Measurements from ENCODE around the gene NUBP2. TPM values are rescaled to one million over a fixed set of nuclear protein-coding genes. Genes with fewer than 3 reads are reported as not detected.

NUBP2 gene
- total and polyA plus RNA-seq, 2 experiments from 2014 or later, result 79.4 to 175 TPM

GRCh38 chr16:1768767-1769401, 13.9 kb upstream of the NUBP2 start:
- no peak for ATAC-seq
- H3K36me3 ChIP-seq (ENCODE audit: insufficient read depth), result no peaks in the 10 kb centered on the region
- H3K4me3 Mint-ChIP-seq, result no peak overlapping the region

More at GRCh38 chr16:1768767-1769401, 13.9 kb upstream of the NUBP2 start:
- H3K27ac ChIP-seq (ENCODE audit: low read depth), result no peak overlapping the region
- Mint-ChIP-seq H3K9me3 (peaks cover 4% of the 10 kb centered on the region; the same call in 1 of the 3 replicates), H3K4me1 (peaks cover 8% of the 10 kb centered on the region), H3K27ac (no peak overlapping the region), H3K27me3 (ENCODE audit: insufficient read depth, low read depth, poor library complexity) (peaks cover 26% of the 10 kb centered on the region), H3K36me3 (ENCODE audit: low read depth) (peaks cover 23% of the 10 kb centered on the region)
- H4K20me1 ChIP-seq (replicated peaks; ENCODE audit: insufficient read depth), result no peaks in the 10 kb centered on the region; the same call in 1 of the 2 replicates
- peaks cover 4% of the 10 kb centered on the region for H3K4me1 ChIP-seq (ENCODE audit: insufficient read depth)
- no peak for DNase-seq (ENCODE audit: low spot score)
- H2AFZ ChIP-seq, result no peak overlapping the region
- TF ChIP-seq EZH2 (IDR thresholded peaks at IDR 0.05; ENCODE audit: low read depth, unreplicated experiment) (no peak), POLR2AphosphoS5 (IDR thresholded peaks at IDR 0.05; ENCODE audit: low read depth) (no peak), NANOG (IDR thresholded peaks at IDR 0.05; ENCODE audit: borderline replicate concordance) (no peak), ZNF331 (CRISPR knock-in tag; IDR thresholded peaks at IDR 0.05; ENCODE audit: low read depth) (no peak), REST (IDR thresholded peaks at IDR 0.05; ENCODE audit: unreplicated experiment) (no peak), ETS1 (IDR thresholded peaks at IDR 0.05) (no peak), ZNF114 (CRISPR knock-in tag; IDR thresholded peaks at IDR 0.05) (no peak), CTCF (conservative IDR thresholded peaks at IDR 0.05; ENCODE audit: low read depth in 2 of 2) (no peak), STAT1 (IDR thresholded peaks at IDR 0.05; ENCODE audit: unreplicated experiment) (no peak), CREB1 (CRISPR knock-in tag; IDR thresholded peaks at IDR 0.05; ENCODE audit: low read depth) (no peak), EZH2phosphoT487 (IDR thresholded peaks at IDR 0.05; ENCODE audit: unreplicated experiment) (no peak), JUNB (IDR thresholded peaks at IDR 0.05; ENCODE audit: unreplicated experiment) (no peak)
- TF ChIP-seq, protein P1, sequence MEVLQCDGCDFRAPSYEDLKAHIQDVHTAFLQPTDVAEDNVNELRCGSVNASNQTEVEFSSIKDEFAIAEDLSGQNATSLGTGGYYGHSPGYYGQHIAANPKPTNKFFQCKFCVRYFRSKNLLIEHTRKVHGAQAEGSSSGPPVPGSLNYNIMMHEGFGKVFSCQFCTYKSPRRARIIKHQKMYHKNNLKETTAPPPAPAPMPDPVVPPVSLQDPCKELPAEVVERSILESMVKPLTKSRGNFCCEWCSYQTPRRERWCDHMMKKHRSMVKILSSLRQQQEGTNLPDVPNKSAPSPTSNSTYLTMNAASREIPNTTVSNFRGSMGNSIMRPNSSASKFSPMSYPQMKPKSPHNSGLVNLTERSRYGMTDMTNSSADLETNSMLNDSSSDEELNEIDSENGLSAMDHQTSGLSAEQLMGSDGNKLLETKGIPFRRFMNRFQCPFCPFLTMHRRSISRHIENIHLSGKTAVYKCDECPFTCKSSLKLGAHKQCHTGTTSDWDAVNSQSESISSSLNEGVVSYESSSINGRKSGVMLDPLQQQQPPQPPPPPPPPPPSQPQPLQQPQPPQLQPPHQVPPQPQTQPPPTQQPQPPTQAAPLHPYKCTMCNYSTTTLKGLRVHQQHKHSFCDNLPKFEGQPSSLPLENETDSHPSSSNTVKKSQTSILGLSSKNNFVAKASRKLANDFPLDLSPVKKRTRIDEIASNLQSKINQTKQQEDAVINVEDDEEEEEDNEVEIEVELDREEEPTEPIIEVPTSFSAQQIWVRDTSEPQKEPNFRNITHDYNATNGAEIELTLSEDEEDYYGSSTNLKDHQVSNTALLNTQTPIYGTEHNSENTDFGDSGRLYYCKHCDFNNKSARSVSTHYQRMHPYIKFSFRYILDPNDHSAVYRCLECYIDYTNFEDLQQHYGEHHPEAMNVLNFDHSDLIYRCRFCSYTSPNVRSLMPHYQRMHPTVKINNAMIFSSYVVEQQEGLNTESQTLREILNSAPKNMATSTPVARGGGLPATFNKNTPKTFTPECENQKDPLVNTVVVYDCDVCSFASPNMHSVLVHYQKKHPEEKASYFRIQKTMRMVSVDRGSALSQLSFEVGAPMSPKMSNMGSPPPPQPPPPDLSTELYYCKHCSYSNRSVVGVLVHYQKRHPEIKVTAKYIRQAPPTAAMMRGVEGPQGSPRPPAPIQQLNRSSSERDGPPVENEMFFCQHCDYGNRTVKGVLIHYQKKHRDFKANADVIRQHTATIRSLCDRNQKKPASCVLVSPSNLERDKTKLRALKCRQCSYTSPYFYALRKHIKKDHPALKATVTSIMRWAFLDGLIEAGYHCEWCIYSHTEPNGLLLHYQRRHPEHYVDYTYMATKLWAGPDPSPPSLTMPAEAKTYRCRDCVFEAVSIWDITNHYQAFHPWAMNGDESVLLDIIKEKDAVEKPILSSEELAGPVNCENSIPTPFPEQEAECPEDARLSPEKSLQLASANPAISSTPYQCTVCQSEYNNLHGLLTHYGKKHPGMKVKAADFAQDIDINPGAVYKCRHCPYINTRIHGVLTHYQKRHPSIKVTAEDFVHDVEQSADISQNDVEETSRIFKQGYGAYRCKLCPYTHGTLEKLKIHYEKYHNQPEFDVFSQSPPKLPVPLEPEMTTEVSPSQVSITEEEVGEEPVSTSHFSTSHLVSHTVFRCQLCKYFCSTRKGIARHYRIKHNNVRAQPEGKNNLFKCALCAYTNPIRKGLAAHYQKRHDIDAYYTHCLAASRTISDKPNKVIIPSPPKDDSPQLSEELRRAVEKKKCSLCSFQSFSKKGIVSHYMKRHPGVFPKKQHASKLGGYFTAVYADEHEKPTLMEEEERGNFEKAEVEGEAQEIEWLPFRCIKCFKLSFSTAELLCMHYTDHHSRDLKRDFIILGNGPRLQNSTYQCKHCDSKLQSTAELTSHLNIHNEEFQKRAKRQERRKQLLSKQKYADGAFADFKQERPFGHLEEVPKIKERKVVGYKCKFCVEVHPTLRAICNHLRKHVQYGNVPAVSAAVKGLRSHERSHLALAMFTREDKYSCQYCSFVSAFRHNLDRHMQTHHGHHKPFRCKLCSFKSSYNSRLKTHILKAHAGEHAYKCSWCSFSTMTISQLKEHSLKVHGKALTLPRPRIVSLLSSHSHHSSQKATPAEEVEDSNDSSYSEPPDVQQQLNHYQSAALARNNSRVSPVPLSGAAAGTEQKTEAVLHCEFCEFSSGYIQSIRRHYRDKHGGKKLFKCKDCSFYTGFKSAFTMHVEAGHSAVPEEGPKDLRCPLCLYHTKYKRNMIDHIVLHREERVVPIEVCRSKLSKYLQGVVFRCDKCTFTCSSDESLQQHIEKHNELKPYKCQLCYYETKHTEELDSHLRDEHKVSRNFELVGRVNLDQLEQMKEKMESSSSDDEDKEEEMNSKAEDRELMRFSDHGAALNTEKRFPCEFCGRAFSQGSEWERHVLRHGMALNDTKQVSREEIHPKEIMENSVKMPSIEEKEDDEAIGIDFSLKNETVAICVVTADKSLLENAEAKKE (CRISPR knock-in tag; IDR thresholded peaks at IDR 0.05), result no peak
- peaks cover 13% of the 10 kb centered on the region; the same call in 1 of the 2 replicates for H3F3A ChIP-seq (replicated peaks; ENCODE audit: low read depth)
- H3K4me3 ChIP-seq, result no peak overlapping the region
- H3K27me3 ChIP-seq (ENCODE audit: insufficient read depth), result no peaks in the 10 kb centered on the region
- no peak overlapping the region for H3K4me2 ChIP-seq
- peaks cover 5% of the 10 kb centered on the region for H3K79me2 ChIP-seq (replicated peaks; ENCODE audit: insufficient read depth)
- H3K9me2 ChIP-seq (ENCODE audit: insufficient read depth), result no peaks in the 10 kb centered on the region
